LNCAP (cell line): ENCODE results near the gene PREP.

Experiments used
- TF ChIP-seq, protein P1 (sequence below): fragments of 450-650 bp; IDR thresholded peaks from 2 replicates; pipeline ENCODE4 v1.5.1; 2017; ENCODE audit warnings: mild to moderate bottlenecking

PREP gene

GRCh38 chr6:105336986-105337385 is 65.9 kb downstream of the PREP start:
- TF ChIP-seq, protein P1, sequence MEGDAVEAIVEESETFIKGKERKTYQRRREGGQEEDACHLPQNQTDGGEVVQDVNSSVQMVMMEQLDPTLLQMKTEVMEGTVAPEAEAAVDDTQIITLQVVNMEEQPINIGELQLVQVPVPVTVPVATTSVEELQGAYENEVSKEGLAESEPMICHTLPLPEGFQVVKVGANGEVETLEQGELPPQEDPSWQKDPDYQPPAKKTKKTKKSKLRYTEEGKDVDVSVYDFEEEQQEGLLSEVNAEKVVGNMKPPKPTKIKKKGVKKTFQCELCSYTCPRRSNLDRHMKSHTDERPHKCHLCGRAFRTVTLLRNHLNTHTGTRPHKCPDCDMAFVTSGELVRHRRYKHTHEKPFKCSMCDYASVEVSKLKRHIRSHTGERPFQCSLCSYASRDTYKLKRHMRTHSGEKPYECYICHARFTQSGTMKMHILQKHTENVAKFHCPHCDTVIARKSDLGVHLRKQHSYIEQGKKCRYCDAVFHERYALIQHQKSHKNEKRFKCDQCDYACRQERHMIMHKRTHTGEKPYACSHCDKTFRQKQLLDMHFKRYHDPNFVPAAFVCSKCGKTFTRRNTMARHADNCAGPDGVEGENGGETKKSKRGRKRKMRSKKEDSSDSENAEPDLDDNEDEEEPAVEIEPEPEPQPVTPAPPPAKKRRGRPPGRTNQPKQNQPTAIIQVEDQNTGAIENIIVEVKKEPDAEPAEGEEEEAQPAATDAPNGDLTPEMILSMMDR, result no peak

DNA sequence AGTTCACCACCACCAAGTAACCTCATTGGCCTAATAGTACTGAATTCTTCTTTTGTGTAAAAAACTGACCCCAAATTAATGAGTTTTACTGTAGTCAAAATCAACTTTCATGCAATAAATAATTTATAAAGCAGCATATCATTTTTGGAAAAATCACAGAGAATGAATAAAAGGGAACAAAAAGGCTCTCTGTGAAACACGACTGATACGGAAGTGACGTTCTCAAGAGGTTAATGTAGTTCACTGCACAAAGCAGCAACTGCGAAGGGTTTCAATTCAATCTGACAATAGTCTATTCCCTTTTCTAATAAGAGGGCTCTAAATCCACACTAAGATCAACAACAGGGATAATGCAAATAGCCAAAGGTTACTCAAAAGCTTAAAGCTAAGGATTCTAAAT is 70.3 kb downstream of the PREP start:
- TF ChIP-seq, protein P1, result no peak

- TF ChIP-seq, protein P1, result no peak
Measured at GRCh38 chr6:105331927-105332326, 71.0 kb downstream of the PREP start.

- TF ChIP-seq, protein P1, result no peak
Measured at GRCh38 chr6:105330913-105331312, 72.0 kb downstream of the PREP start.

GRCh38 chr6:105330364-105330763 is 72.5 kb downstream of the PREP start:
- TF ChIP-seq, protein P1, result no peak

DNA sequence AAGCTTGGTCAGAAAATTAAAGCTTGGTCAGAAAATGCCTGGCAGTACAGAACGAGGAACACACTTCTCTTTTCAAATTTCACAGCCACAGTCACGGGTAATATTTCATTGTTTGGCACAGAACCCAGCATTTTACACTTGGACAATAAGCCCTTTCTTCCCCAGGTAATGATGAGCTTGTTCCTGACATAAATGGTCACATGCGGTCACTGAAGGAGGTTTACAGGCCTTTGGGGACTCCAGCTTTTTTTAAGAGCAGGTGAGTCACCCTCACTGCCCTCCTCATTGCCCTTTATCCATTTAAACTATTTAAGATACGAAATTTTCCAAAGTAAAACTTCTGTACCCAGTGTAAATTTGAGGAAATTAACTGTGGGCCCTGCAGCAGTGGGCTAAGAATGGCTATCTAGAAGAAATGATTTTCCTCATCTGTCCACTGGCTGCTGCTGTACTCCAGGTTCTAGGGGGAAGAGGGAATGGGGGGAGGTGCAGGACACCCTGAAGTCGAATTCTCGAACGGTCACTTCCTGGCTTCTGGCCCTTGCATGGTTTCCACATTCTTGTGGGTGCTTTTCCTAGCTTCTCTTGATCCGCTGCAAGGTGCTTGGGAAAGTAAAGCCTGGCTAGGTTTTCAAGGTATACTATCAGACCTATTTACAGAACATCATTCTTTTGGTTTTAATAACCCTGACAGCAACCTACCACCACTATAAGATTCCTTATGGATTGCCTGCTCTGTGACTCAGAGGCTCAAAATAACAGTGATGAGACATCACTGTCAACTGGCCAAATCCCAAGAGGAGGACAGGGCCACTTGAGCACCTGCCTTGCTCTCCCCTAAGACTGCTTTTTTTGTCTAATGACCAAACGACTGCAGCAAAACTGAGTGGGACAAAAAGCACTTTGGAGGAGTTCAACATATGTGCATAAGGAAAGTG is 75.8 kb downstream of the PREP start:
- TF ChIP-seq, protein P1, result no peak

DNA sequence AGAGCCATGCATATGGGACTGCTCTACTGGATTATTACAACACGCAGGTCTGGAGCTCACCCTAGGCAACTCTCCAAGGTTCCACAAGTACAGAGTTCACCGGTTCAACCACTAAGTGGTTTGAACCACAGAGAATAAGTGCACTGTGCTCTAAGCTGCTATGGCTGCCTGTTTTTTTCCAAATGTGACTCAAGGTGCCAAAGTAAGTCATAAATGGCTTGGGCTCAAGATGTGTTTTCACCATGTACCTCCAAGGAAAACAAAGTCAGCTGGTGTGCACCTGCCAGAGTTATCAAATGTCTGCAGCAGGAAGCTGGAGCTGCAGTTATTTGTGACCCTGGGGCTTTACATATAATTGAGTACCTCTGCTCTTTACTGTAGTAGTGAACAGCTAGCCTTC is 76.7 kb downstream of the PREP start:
- TF ChIP-seq, protein P1, result no peak
